OCI-LY1 (cell line): Measurements from ENCODE around the gene TYW1.
"Not testable (repeated sequence)": the region's sequence is repeated elsewhere in the genome, so short reads cannot be mapped to it uniquely, and the experiment has no call there.

Experiments
- EZH2 ChIP-seq: fragments of 200-600 bp; sonication (generic), shearing (Covaris generic); IDR thresholded peaks from 2 replicates; pipeline ENCODE4 v1.8.0; 2017; ENCODE audit warnings: borderline replicate concordance, mixed run types, mild to moderate bottlenecking, antibody characterized with exemption, low read length, moderate library complexity, mixed read lengths
- TF ChIP-seq, protein P1 (sequence below): fragments of 200-600 bp; sonication (generic), shearing (Covaris generic); IDR thresholded peaks from 2 replicates; pipeline ENCODE4 v1.5.1; 2017; ENCODE audit warnings: mild to moderate bottlenecking, antibody characterized with exemption, low read length, moderate library complexity, mixed read lengths

DNA sequence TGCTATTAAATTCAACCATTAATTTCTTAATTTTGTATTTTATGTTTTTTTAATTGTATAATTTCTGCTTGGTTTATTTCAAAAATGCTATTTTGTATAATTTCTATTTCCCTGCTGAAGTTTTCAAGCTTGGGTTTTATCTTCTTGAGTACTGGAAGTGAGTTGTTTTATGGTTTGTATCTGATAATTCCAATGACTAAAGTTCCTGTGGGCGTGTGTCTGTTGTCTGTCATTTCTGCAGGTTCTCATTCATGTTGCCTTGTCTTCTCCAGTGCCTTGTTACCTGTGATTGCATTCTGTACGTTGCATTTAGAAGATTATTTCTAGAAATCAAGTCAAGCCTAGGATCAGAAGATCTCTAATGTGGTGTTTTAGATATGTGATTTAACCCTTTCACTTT is 199.5 kb downstream of the TYW1 start:
- TF ChIP-seq, protein P1, sequence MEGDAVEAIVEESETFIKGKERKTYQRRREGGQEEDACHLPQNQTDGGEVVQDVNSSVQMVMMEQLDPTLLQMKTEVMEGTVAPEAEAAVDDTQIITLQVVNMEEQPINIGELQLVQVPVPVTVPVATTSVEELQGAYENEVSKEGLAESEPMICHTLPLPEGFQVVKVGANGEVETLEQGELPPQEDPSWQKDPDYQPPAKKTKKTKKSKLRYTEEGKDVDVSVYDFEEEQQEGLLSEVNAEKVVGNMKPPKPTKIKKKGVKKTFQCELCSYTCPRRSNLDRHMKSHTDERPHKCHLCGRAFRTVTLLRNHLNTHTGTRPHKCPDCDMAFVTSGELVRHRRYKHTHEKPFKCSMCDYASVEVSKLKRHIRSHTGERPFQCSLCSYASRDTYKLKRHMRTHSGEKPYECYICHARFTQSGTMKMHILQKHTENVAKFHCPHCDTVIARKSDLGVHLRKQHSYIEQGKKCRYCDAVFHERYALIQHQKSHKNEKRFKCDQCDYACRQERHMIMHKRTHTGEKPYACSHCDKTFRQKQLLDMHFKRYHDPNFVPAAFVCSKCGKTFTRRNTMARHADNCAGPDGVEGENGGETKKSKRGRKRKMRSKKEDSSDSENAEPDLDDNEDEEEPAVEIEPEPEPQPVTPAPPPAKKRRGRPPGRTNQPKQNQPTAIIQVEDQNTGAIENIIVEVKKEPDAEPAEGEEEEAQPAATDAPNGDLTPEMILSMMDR, result not testable (repeated sequence)
- TF ChIP-seq EZH2, result not testable (repeated sequence)
